Kidney (tissue), 2 donors: Measurements from ENCODE around the gene SEPTIN1. TPM values are rescaled to one million over a fixed set of nuclear protein-coding genes. Genes with fewer than 3 reads are reported as not detected.

Experiments
- polyA plus RNA-seq: library from polyadenylated mRNA; stranded (reverse); fragments of 350-450 nt; fragmentation: Illumina TruSeq; extraction: RNeasy Lipid Tissue Mini Kit (QIAGEN cat#74804); gene quantifications from one replicate; pipeline ENCODE4 v1.2.3, GENCODE V29; 2014; ENCODE audit warnings: low read depth, low replicate concordance; ENCODE audit not compliant: insufficient read depth
- total RNA-seq: library from RNA; stranded (reverse); fragmentation: NEBNext Ultra II Directional; extraction: Animal tissue kit (Norgen Biotek cat#: 25700); gene quantifications from one replicate; pipeline ENCODE4 v1.2.1, GENCODE V29; 2021
- donor health status: DM: yes; HTN: yes; CAD: no.

SEPTIN1 gene
- total and polyA plus RNA-seq, 2 donors from 2014 or later: 5.0 to 12.8 TPM

Other genes with a start within 250 kb of the SEPTIN1 start
- 69.3 TPM for gene CORO1A, start 199.0 kb downstream of the SEPTIN1 start, total RNA-seq
- 8.0 TPM for gene CORO1A, start 199.0 kb downstream of the SEPTIN1 start, polyA plus RNA-seq
- gene BOLA2B, start 188.9 kb downstream of the SEPTIN1 start, total RNA-seq: 77.6 TPM
- 177 TPM for gene BOLA2B, start 188.9 kb downstream of the SEPTIN1 start, polyA plus RNA-seq
- gene SLX1A, start 188.7 kb downstream of the SEPTIN1 start, total RNA-seq: 51.3 TPM
- 35.4 TPM for gene SLX1A, start 188.7 kb downstream of the SEPTIN1 start, polyA plus RNA-seq
- gene SULT1A3, start 183.3 kb downstream of the SEPTIN1 start, total RNA-seq: 19.8 TPM
- 31.3 TPM for gene SULT1A3, start 183.3 kb downstream of the SEPTIN1 start, polyA plus RNA-seq
- 20.5 TPM for gene NPIPB13, start 134.1 kb downstream of the SEPTIN1 start, total RNA-seq
- 1.2 TPM for gene NPIPB13, start 134.1 kb downstream of the SEPTIN1 start, polyA plus RNA-seq
- 68.1 TPM for gene CD2BP2, start 27.3 kb downstream of the SEPTIN1 start, total RNA-seq
- gene CD2BP2, start 27.3 kb downstream of the SEPTIN1 start, polyA plus RNA-seq: 61.8 TPM
- gene TBC1D10B, start 12.1 kb downstream of the SEPTIN1 start, total RNA-seq: 32.7 TPM
- gene TBC1D10B, start 12.1 kb downstream of the SEPTIN1 start, polyA plus RNA-seq: 30.1 TPM
- not detected for gene MYL11, start 7.8 kb downstream of the SEPTIN1 start, total RNA-seq
- gene MYL11, start 7.8 kb downstream of the SEPTIN1 start, polyA plus RNA-seq: 2.3 TPM
- gene ZNF48, start 12.9 kb upstream of the SEPTIN1 start, total RNA-seq: 9.7 TPM
- gene ZNF48, start 12.9 kb upstream of the SEPTIN1 start, polyA plus RNA-seq: 6.9 TPM
- 7.8 TPM for gene ZNF771, start 25.0 kb upstream of the SEPTIN1 start, total RNA-seq
- 14.8 TPM for gene ZNF771, start 25.0 kb upstream of the SEPTIN1 start, polyA plus RNA-seq
- 39.1 TPM for gene DCTPP1, start 47.5 kb upstream of the SEPTIN1 start, total RNA-seq
- 64.7 TPM for gene DCTPP1, start 47.5 kb upstream of the SEPTIN1 start, polyA plus RNA-seq
- 82.3 TPM for gene SEPHS2, start 63.3 kb upstream of the SEPTIN1 start, total RNA-seq
- gene SEPHS2, start 63.3 kb upstream of the SEPTIN1 start, polyA plus RNA-seq: 137 TPM
- gene ITGAL, start 90.2 kb upstream of the SEPTIN1 start, total RNA-seq: 19.6 TPM
- gene ITGAL, start 90.2 kb upstream of the SEPTIN1 start, polyA plus RNA-seq: 0.56 TPM
- gene ZNF768, start 144.0 kb upstream of the SEPTIN1 start, total RNA-seq: 36.2 TPM
- gene ZNF768, start 144.0 kb upstream of the SEPTIN1 start, polyA plus RNA-seq: 46.9 TPM
- 11.6 TPM for gene ZNF747, start 152.3 kb upstream of the SEPTIN1 start, total RNA-seq
- gene ZNF747, start 152.3 kb upstream of the SEPTIN1 start, polyA plus RNA-seq: 10.1 TPM
- 11.9 TPM for gene ZNF764, start 175.8 kb upstream of the SEPTIN1 start, total RNA-seq
- gene ZNF764, start 175.8 kb upstream of the SEPTIN1 start, polyA plus RNA-seq: 4.4 TPM
- gene ZNF688, start 189.2 kb upstream of the SEPTIN1 start, total RNA-seq: 16.7 TPM
- 32.7 TPM for gene ZNF688, start 189.2 kb upstream of the SEPTIN1 start, polyA plus RNA-seq
- gene ZNF785, start 203.1 kb upstream of the SEPTIN1 start, total RNA-seq: 18.5 TPM
- 6.3 TPM for gene ZNF785, start 203.1 kb upstream of the SEPTIN1 start, polyA plus RNA-seq
- 9.0 TPM for gene ZNF689, start 227.8 kb upstream of the SEPTIN1 start, total RNA-seq
- 3.9 TPM for gene ZNF689, start 227.8 kb upstream of the SEPTIN1 start, polyA plus RNA-seq